CD4-positive, alpha-beta memory T cell (primary cell): ENCODE measurements around the gene TSSC4. TPM values are rescaled to one million over a fixed set of nuclear protein-coding genes. Genes with fewer than 3 reads are reported as not detected.

Experiments
- CTCF ChIA-PET: fragments of 350-600 bp; sonication (Branson Sonifier 250); formaldehyde crosslinking; loops from one replicate; lab custom pipeline; 2021; ENCODE audit warnings: inconsistent platforms; ENCODE audit not compliant: partially characterized antibody; lab: Charles Lee
- POLR2A ChIA-PET: fragments of 350-600 bp; sonication (Branson Sonifier 250); formaldehyde crosslinking; loops from one replicate; lab custom pipeline; 2021; ENCODE audit not compliant: partially characterized antibody; lab: Charles Lee
- DNase-seq, 5 donors: peaks; one replicate each; pipeline versions ENCODE4 v3.0.0 to v3.0.0-alpha.2; 2020 to 2022; ENCODE audit warnings: mixed read lengths in 1 of 5
- H3K27ac ChIP-seq: one replicate; pipeline ENCODE4 v1.7.0; 2013; ENCODE audit warnings: low read depth, low read length
- H3K27me3 ChIP-seq: 2 replicates; pipeline ENCODE4 v1.7.0; 2013; ENCODE audit warnings: mild to moderate bottlenecking, low read length, moderate library complexity; ENCODE audit not compliant: insufficient read depth
- H3K36me3 ChIP-seq: 2 replicates; pipeline ENCODE4 v1.7.0; 2013; ENCODE audit warnings: mild to moderate bottlenecking, low read length, moderate library complexity; ENCODE audit not compliant: insufficient read depth
- H3K4me1 ChIP-seq: 2 replicates; pipeline ENCODE4 v1.7.0; 2013; ENCODE audit warnings: mild to moderate bottlenecking, low read length, moderate library complexity; ENCODE audit not compliant: insufficient read depth
- H3K4me3 ChIP-seq, 2 donors: one replicate each; pipeline ENCODE4 v1.7.0; 2013; ENCODE audit warnings: low read length in 2 of 2, mild to moderate bottlenecking in 1 of 2
- H3K9me3 ChIP-seq, 2 donors: one replicate each; pipeline ENCODE4 v1.7.0; 2013; ENCODE audit warnings: low read length in 2 of 2, control low read depth in 1 of 2; ENCODE audit not compliant: control insufficient read depth in 1 of 2
- H3K27ac Mint-ChIP-seq, 7 donors: one replicate each; pipeline ENCODE4 v1.8.0; 2020 to 2021; ENCODE audit warnings: mixed read lengths in 7 of 7, mild to moderate bottlenecking in 6 of 7, inconsistent platforms in 3 of 7, moderate library complexity in 3 of 7
- H3K27me3 Mint-ChIP-seq, 2 donors: one replicate each; pipeline ENCODE4 v1.8.0; 2020 to 2021; ENCODE audit warnings: mixed read lengths in 2 of 2
- H3K36me3 Mint-ChIP-seq, 2 donors: one replicate each; pipeline ENCODE4 v1.8.0; 2020 to 2021; ENCODE audit warnings: mixed read lengths in 2 of 2, inconsistent platforms in 1 of 2, mild to moderate bottlenecking in 1 of 2
- H3K4me1 Mint-ChIP-seq, 4 donors: one replicate each; pipeline ENCODE4 v1.8.0; 2020 to 2021; ENCODE audit warnings: mixed read lengths in 4 of 4, mild to moderate bottlenecking in 1 of 4
- H3K4me3 Mint-ChIP-seq, 8 donors: one replicate each; pipeline ENCODE4 v1.8.0; 2020 to 2021; ENCODE audit warnings: mixed read lengths in 8 of 8, mild to moderate bottlenecking in 7 of 8, moderate library complexity in 6 of 8, inconsistent platforms in 3 of 8
- H3K9me3 Mint-ChIP-seq, 8 donors: one replicate each; pipeline ENCODE4 v1.8.0; 2020 to 2021; ENCODE audit warnings: mixed read lengths in 8 of 8, mild to moderate bottlenecking in 5 of 8, inconsistent platforms in 3 of 8, moderate library complexity in 1 of 8
- intact Hi-C: fragments of 100-400 bp; cut with micrococcal nuclease; formaldehyde crosslinking; loops from one replicate; pipeline ENCODE4 v1.15.1; 2023
- polyA plus RNA-seq, 2 donors: library from polyadenylated mRNA; unstranded; fragments of 300-500 nt; fragmentation: Illumina TruSeq; gene quantifications; one replicate each; pipeline ENCODE4 v1.2.3, GENCODE V29; 2021
- total RNA-seq, 2 experiments: library from RNA; stranded (reverse); gene quantifications; one replicate each; pipeline ENCODE4 v1.2.3, GENCODE V29; 2021

Gene TSSC4
- total and polyA plus RNA-seq, 4 experiments from 2014 or later = 54.6 to 79.8 (median 62.2) TPM

- POLR2A ChIA-PET = no interaction called here
- Mint-ChIP-seq H3K4me1 (no peaks in the 10 kb centered on the region), H3K4me3 (no peak overlapping the region), H3K9me3 (no peaks in the 10 kb centered on the region), H3K27ac (peak overlapping the region in 1 of 7 donors; percentile 3), H3K27me3 (no peaks in the 10 kb centered on the region), H3K36me3 (no peaks in the 10 kb centered on the region)
- H3K4me1 ChIP-seq = no peaks in the 10 kb centered on the region
- no peak overlapping the region for H3K4me3 ChIP-seq
- CTCF ChIA-PET = no interaction called here
- H3K27me3 ChIP-seq = no peaks in the 10 kb centered on the region
- H3K27ac ChIP-seq = no peak overlapping the region
- intact Hi-C loops = no loop called here
- H3K9me3 ChIP-seq = no peaks in the 10 kb centered on the region
- H3K36me3 ChIP-seq = no peaks in the 10 kb centered on the region
- no peak for DNase-seq
These were observed 30.7 kb upstream of the TSSC4 start for GRCh38 chr11:2369896-2370295.

- intact Hi-C loops = loop anchor here (5.0 kb wide), 1 partner anchor 72 kb away; the partner anchor contains the start of genes C11orf21 and TSPAN32
- Mint-ChIP-seq H3K9me3 (peaks cover 0 to 2% (median 0%) of the 10 kb centered on the region in 8 donors), H3K4me1 (peaks cover 4 to 15% (median 8%) of the 10 kb centered on the region in 4 donors), H3K27ac (no peak overlapping the region), H3K4me3 (no peak overlapping the region), H3K27me3 (no peaks in the 10 kb centered on the region), H3K36me3 (peaks cover 0 to 3% of the 10 kb centered on the region in 2 donors)
- Histone ChIP-seq H3K27me3 (no peaks in the 10 kb centered on the region), H3K36me3 (no peaks in the 10 kb centered on the region), H3K9me3 (no peaks in the 10 kb centered on the region), H3K27ac (no peak overlapping the region), H3K4me1 (peaks cover 21% of the 10 kb centered on the region), H3K4me3 (no peak overlapping the region)
- CTCF ChIA-PET = interaction anchor here (1.0 kb wide), 1 partner anchor 218 kb away, joined by 3 read pairs; no protein-coding TSS in a partner anchor
- POLR2A ChIA-PET = interaction anchor here (1.7 to 4.6 kb wide), 2 partner anchors 13 to 25 kb away, joined by 5 to 50 read pairs; partner anchors contain the start of gene TSSC4
- DNase-seq = no peak
These were observed 25.9 kb upstream of the TSSC4 start for GRCh38 chr11:2374456-2375201.

GRCh38 chr11:2375341-2375853 lies 25.2 kb upstream of the TSSC4 start:
- Mint-ChIP-seq H3K4me3 (peak overlapping the region in 5 of 8 donors; percentile 43 to 72 (median 59)), H3K27me3 (no peaks in the 10 kb centered on the region), H3K9me3 (peaks cover 0 to 2% (median 0%) of the 10 kb centered on the region in 8 donors), H3K27ac (peak overlapping the region in 3 of 7 donors; percentile 19 to 70 (median 51)), H3K36me3 (peaks cover 0 to 3% of the 10 kb centered on the region in 2 donors), H3K4me1 (peaks cover 9 to 23% (median 14%) of the 10 kb centered on the region in 4 donors)
- Histone ChIP-seq H3K27ac (no peak overlapping the region), H3K4me1 (peaks cover 29% of the 10 kb centered on the region), H3K4me3 (no peak overlapping the region), H3K9me3 (no peaks in the 10 kb centered on the region), H3K27me3 (no peaks in the 10 kb centered on the region), H3K36me3 (no peaks in the 10 kb centered on the region)
- ChIA-PET CTCF (interaction anchor here (0.9 kb wide), 1 partner anchor 70 kb away, joined by 3 read pairs; no protein-coding TSS in a partner anchor), POLR2A (interaction anchor here (1.7 to 4.6 kb wide), 2 partner anchors 12 to 25 kb away, joined by 5 to 50 read pairs; partner anchors contain the start of gene TSSC4)
- intact Hi-C loops = loop anchor here (5.0 kb wide), 1 partner anchor 73 kb away; the partner anchor contains the start of genes C11orf21 and TSPAN32
- no peak for DNase-seq

- Histone ChIP-seq H3K9me3 (no peaks in the 10 kb centered on the region), H3K27me3 (no peaks in the 10 kb centered on the region), H3K27ac (no peak overlapping the region), H3K4me1 (peaks cover 34% of the 10 kb centered on the region), H3K36me3 (no peaks in the 10 kb centered on the region), H3K4me3 (no peak overlapping the region)
- Mint-ChIP-seq H3K9me3 (peaks cover 0 to 2% (median 0%) of the 10 kb centered on the region in 8 donors), H3K27me3 (no peaks in the 10 kb centered on the region), H3K36me3 (peaks cover 0 to 3% of the 10 kb centered on the region in 2 donors), H3K27ac (peak overlapping the region in 3 of 7 donors; percentile 19 to 70 (median 51)), H3K4me1 (peaks cover 9 to 29% (median 19%) of the 10 kb centered on the region in 4 donors), H3K4me3 (peak overlapping the region in 7 of 8 donors; percentile 26 to 73 (median 59))
- no peak for DNase-seq
- POLR2A ChIA-PET = interaction anchor here (1.7 to 4.6 kb wide), 4 partner anchors 11 to 71 kb away, joined by 5 to 50 read pairs (median 32); partner anchors contain the start of gene TSSC4
- CTCF ChIA-PET = interaction anchor here (0.9 to 2.4 kb wide), 3 partner anchors 24 to 70 kb away, joined by 3 to 17 read pairs (median 3); partner anchors contain the start of gene TSSC4
- intact Hi-C loops = loop anchor here (5.0 kb wide), 1 partner anchor 74 kb away; the partner anchor contains the start of genes C11orf21 and TSPAN32
These were observed 24.5 kb upstream of the TSSC4 start for GRCh38 chr11:2375964-2376551.

GRCh38 chr11:2376751-2377451 lies 23.6 kb upstream of the TSSC4 start, which contains the start of gene CD81:
Gene CD81, plus strand, starts transcription at chr11:2377310. Its CDS starts 240 bp downstream, at chr11:2377550.
- Mint-ChIP-seq H3K27me3 (no peaks in the 10 kb centered on the region), H3K27ac (peak within 1 kb of the TSS; percentile 61 to 90 (median 77)), H3K36me3 (peaks cover 1 to 3% of the 10 kb centered on the region in 2 donors), H3K4me1 (peaks cover 11 to 38% (median 23%) of the 10 kb centered on the region in 4 donors), H3K4me3 (peak within 1 kb of the TSS; percentile 80 to 88 (median 82)), H3K9me3 (peaks cover 0 to 2% (median 0%) of the 10 kb centered on the region in 8 donors)
- Histone ChIP-seq H3K27me3 (no peaks in the 10 kb centered on the region), H3K4me1 (peaks cover 36% of the 10 kb centered on the region), H3K36me3 (no peaks in the 10 kb centered on the region), H3K4me3 (peak within 1 kb of the TSS; percentile 29 to 76), H3K9me3 (no peaks in the 10 kb centered on the region), H3K27ac (peak within 1 kb of the TSS; percentile 77)
- POLR2A ChIA-PET = interaction anchor here (0.6 to 4.6 kb wide), 5 partner anchors 10 to 75 kb away, joined by 6 to 50 read pairs (median 22); partner anchors contain the start of genes C11orf21, TSPAN32 and TSSC4
- intact Hi-C loops = loop anchor here (1.0 to 5.0 kb wide), 2 partner anchors 23 to 75 kb away; partner anchors contain the start of genes C11orf21, TSPAN32 and TSSC4
- CTCF ChIA-PET = interaction anchor here (0.9 to 2.4 kb wide), 4 partner anchors 23 to 72 kb away, joined by 3 to 17 read pairs (median 5); partner anchors contain the start of gene TSSC4
- DNase-seq = peak in 4 of 5 donors; percentile 55 to 68 (median 60)
